ENCODE measurements around the gene ANAPC7. TPM values are rescaled to one million over a fixed set of nuclear protein-coding genes. Genes with fewer than 3 reads are reported as not detected.

Gene ANAPC7
- polyA plus RNA-seq, 1 of the 3 experiments (the other 2 are of a cell fraction), result 58.9 TPM

- TF ChIP-seq TAF1 (IDR thresholded peaks at IDR 0.05; ENCODE audit: borderline replicate concordance, low read depth, low read length) (0 out of 2 replicates have a peak, but pooled peaks have one; percentile 5), NFIC (IDR thresholded peaks at IDR 0.05; ENCODE audit: borderline replicate concordance) (peak; percentile 36; the same call in 1 of the 2 replicates), RXRA (IDR thresholded peaks at IDR 0.05; ENCODE audit: borderline replicate concordance, low read depth) (no peak), TEAD4 (IDR thresholded peaks at IDR 0.05; ENCODE audit: borderline replicate concordance, insufficient read depth) (no peak), GATA2 (CRISPR knock-in tag; IDR thresholded peaks at IDR 0.05) (no peak), NRF1 (IDR thresholded peaks at IDR 0.05; ENCODE audit: low read depth, low read length) (peak; percentile 91), FOSL2 (IDR thresholded peaks at IDR 0.05; ENCODE audit: borderline replicate concordance, low read depth) (no peak), JUND (IDR thresholded peaks at IDR 0.05) (no peak), RCOR1 (IDR thresholded peaks at IDR 0.05; ENCODE audit: low read length) (no peak), POLR2AphosphoS5 (IDR thresholded peaks at IDR 0.05; ENCODE audit: low read depth, low read length) (peak; percentile 76)
- TF ChIP-seq, protein P1, sequence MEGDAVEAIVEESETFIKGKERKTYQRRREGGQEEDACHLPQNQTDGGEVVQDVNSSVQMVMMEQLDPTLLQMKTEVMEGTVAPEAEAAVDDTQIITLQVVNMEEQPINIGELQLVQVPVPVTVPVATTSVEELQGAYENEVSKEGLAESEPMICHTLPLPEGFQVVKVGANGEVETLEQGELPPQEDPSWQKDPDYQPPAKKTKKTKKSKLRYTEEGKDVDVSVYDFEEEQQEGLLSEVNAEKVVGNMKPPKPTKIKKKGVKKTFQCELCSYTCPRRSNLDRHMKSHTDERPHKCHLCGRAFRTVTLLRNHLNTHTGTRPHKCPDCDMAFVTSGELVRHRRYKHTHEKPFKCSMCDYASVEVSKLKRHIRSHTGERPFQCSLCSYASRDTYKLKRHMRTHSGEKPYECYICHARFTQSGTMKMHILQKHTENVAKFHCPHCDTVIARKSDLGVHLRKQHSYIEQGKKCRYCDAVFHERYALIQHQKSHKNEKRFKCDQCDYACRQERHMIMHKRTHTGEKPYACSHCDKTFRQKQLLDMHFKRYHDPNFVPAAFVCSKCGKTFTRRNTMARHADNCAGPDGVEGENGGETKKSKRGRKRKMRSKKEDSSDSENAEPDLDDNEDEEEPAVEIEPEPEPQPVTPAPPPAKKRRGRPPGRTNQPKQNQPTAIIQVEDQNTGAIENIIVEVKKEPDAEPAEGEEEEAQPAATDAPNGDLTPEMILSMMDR (IDR thresholded peaks at IDR 0.05), result no peak
- TF ChIP-seq, protein P2, sequence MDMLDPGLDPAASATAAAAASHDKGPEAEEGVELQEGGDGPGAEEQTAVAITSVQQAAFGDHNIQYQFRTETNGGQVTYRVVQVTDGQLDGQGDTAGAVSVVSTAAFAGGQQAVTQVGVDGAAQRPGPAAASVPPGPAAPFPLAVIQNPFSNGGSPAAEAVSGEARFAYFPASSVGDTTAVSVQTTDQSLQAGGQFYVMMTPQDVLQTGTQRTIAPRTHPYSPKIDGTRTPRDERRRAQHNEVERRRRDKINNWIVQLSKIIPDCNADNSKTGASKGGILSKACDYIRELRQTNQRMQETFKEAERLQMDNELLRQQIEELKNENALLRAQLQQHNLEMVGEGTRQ (IDR thresholded peaks at IDR 0.05; ENCODE audit: borderline replicate concordance, low read depth, low read length), result no peak
- TF ChIP-seq, protein P3, sequence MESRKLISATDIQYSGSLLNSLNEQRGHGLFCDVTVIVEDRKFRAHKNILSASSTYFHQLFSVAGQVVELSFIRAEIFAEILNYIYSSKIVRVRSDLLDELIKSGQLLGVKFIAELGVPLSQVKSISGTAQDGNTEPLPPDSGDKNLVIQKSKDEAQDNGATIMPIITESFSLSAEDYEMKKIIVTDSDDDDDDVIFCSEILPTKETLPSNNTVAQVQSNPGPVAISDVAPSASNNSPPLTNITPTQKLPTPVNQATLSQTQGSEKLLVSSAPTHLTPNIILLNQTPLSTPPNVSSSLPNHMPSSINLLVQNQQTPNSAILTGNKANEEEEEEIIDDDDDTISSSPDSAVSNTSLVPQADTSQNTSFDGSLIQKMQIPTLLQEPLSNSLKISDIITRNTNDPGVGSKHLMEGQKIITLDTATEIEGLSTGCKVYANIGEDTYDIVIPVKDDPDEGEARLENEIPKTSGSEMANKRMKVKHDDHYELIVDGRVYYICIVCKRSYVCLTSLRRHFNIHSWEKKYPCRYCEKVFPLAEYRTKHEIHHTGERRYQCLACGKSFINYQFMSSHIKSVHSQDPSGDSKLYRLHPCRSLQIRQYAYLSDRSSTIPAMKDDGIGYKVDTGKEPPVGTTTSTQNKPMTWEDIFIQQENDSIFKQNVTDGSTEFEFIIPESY (IDR thresholded peaks at IDR 0.05; ENCODE audit: borderline replicate concordance, low read depth), result no peak
Measured at GRCh38 chr12:110403976-110404682, 621 bp upstream of the ANAPC7 start (continued).

DNA sequence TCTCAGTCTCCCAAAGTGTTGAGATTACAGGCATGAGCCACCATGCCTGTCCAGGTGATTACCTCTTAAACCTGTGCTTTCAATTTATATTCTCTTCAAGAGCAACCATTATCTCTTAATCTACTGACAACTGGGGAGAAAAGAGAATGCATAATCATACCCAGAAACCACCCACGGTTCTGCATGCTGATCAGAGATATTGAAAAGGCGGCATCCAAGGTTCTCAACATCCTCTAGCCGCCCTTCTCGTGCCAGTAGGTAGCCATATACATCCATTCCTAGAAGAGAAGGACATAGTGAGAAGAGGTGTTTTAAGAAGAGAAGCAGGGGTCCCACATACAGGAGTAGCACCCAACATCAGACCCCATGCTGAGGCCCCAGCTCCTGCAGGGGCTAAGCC lies 20.8 kb downstream of the ANAPC7 start:
- no peak overlapping the region for H3K9ac ChIP-seq
- H3K27ac ChIP-seq (ENCODE audit: low read depth in 2 of 2, low read length in 1 of 2), result no peak overlapping the region
- no peak overlapping the region for H2AFZ ChIP-seq (ENCODE audit: low read depth)
- CTCF ChIA-PET, result no interaction called here
- H3K36me3 ChIP-seq (replicated peaks in 1 of 2; ENCODE audit: control insufficient read depth in 1 of 2, insufficient read depth in 2 of 2, low read length in 1 of 2), result peaks cover 40 to 63% of the 10 kb centered on the region in 2 experiments
- DNase-seq, result no peak
- no peak overlapping the region for H3K4me3 ChIP-seq (ENCODE audit: low read depth in 2 of 2, low read length in 1 of 2)
- POLR2A ChIA-PET, result no interaction called here
- H3K27me3 ChIP-seq (ENCODE audit: insufficient read depth), result no peaks in the 10 kb centered on the region
- H4K20me1 ChIP-seq (ENCODE audit: insufficient read depth), result no peaks in the 10 kb centered on the region
- TF ChIP-seq MAX (IDR thresholded peaks at IDR 0.05; ENCODE audit: low read depth), result no peak
- no peak for TF ChIP-seq USF1 (IDR thresholded peaks at IDR 0.05; ENCODE audit: borderline replicate concordance, low read depth)
- no peak for TF ChIP-seq ELF1 (IDR thresholded peaks at IDR 0.05)
- no peak for TF ChIP-seq GABPA (IDR thresholded peaks at IDR 0.05; ENCODE audit: low read depth)
- TF ChIP-seq, protein P4, sequence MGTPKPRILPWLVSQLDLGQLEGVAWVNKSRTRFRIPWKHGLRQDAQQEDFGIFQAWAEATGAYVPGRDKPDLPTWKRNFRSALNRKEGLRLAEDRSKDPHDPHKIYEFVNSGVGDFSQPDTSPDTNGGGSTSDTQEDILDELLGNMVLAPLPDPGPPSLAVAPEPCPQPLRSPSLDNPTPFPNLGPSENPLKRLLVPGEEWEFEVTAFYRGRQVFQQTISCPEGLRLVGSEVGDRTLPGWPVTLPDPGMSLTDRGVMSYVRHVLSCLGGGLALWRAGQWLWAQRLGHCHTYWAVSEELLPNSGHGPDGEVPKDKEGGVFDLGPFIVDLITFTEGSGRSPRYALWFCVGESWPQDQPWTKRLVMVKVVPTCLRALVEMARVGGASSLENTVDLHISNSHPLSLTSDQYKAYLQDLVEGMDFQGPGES (IDR thresholded peaks at IDR 0.05; ENCODE audit: low read depth, low read length), result no peak
- TF ChIP-seq TAF1 (IDR thresholded peaks at IDR 0.05; ENCODE audit: borderline replicate concordance, low read depth, low read length), result no peak
- TF ChIP-seq, protein P1 (IDR thresholded peaks at IDR 0.05), result no peak
- TF ChIP-seq, protein P2 (IDR thresholded peaks at IDR 0.05; ENCODE audit: borderline replicate concordance, low read depth, low read length), result no peak
- no peak for TF ChIP-seq FOXM1 (IDR thresholded peaks at IDR 0.05; ENCODE audit: low read depth)
- no peak overlapping the region for H3K4me2 ChIP-seq
- no peaks in the 10 kb centered on the region for H3K9me3 ChIP-seq
- peaks cover 6% of the 10 kb centered on the region for H3F3A ChIP-seq (replicated peaks; ENCODE audit: insufficient read depth)
- 96% methylated on average over 4 of the region's 4 CpGs for WGBS (ENCODE audit: low lambda C conversion rate)
- H3K79me2 ChIP-seq (ENCODE audit: insufficient read depth), result no peaks in the 10 kb centered on the region
- no peaks in the 10 kb centered on the region for H3K9me2 ChIP-seq
- no peaks in the 10 kb centered on the region for H3K4me1 ChIP-seq (ENCODE audit: control insufficient read depth in 1 of 2, insufficient read depth in 2 of 2, low read depth in 1 of 2, low read length in 1 of 2)

Measured in SK-N-SH (cell line).